Fibroblast of skin of left quadriceps (primary cell): ENCODE data around the gene GCHFR.

Source experiments
- DNase-seq, 2 experiments: peaks; one replicate each; pipeline ENCODE4 v3.0.0-alpha.2; 2013; ENCODE audit warnings: low read depth in 2 of 2

The GCHFR gene

GRCh38 chr15:40763801-40764628 lies at the start of gene GCHFR:
Gene GCHFR (plus strand): TSS chr15:40764068. CDS start chr15:40764181, 113 bp downstream.
- no peak for DNase-seq

- no peak for DNase-seq
Observed at GRCh38 chr15:40714144-40714543, 49.7 kb upstream of the GCHFR start.

GRCh38 chr15:40716165-40716564 lies 47.7 kb upstream of the GCHFR start:
- no peak for DNase-seq

GRCh38 chr15:40721701-40722100 lies 42.2 kb upstream of the GCHFR start:
- no peak for DNase-seq

GRCh38 chr15:40722354-40722753 lies 41.5 kb upstream of the GCHFR start:
- no peak for DNase-seq

- DNase-seq: no peak
Observed at GRCh38 chr15:40722934-40723333, 40.9 kb upstream of the GCHFR start.

GRCh38 chr15:40723919-40724318 lies 39.9 kb upstream of the GCHFR start:
- no peak for DNase-seq

GRCh38 chr15:40731034-40731433 lies 32.8 kb upstream of the GCHFR start:
- DNase-seq: no peak

- DNase-seq: no peak
Observed at GRCh38 chr15:40736575-40736974, 27.3 kb upstream of the GCHFR start.

- DNase-seq: no peak
Observed at GRCh38 chr15:40737048-40737447, 26.8 kb upstream of the GCHFR start.

GRCh38 chr15:40739047-40739446 lies 24.8 kb upstream of the GCHFR start:
- DNase-seq: no peak

GRCh38 chr15:40739854-40740253 lies 24.0 kb upstream of the GCHFR start:
- no peak for DNase-seq

GRCh38 chr15:40743485-40743901 lies 20.4 kb upstream of the GCHFR start:
- no peak for DNase-seq

GRCh38 chr15:40743921-40744814 lies 19.7 kb upstream of the GCHFR start:
- no peak for DNase-seq

GRCh38 chr15:40744815-40745152 lies 19.1 kb upstream of the GCHFR start:
- no peak for DNase-seq

- DNase-seq: no peak
Observed at GRCh38 chr15:40746916-40747418, 16.9 kb upstream of the GCHFR start.

GRCh38 chr15:40747685-40748631 lies 15.9 kb upstream of the GCHFR start:
- no peak for DNase-seq

GRCh38 chr15:40749151-40749630 lies 14.7 kb upstream of the GCHFR start:
- DNase-seq: no peak

GRCh38 chr15:40750885-40751284 lies 13.0 kb upstream of the GCHFR start:
- no peak for DNase-seq

- DNase-seq: no peak
Observed at GRCh38 chr15:40751745-40752144, 12.1 kb upstream of the GCHFR start.

GRCh38 chr15:40754574-40754882 lies 9.3 kb upstream of the GCHFR start:
- no peak for DNase-seq
